HG03066 (cell line): ENCODE measurements around the gene CKLF.
A peak's percentile ranks its signal among the peaks of the same experiment; 100 is the strongest.
"Not testable (repeated sequence)": the region's sequence is repeated elsewhere in the genome, so short reads cannot be mapped to it uniquely, and the experiment has no call there.

Experiments
- ATAC-seq: cut with Tn5 transposase; IDR thresholded peaks from one replicate; pipeline ENCODE4 v1.9.1; 2021; ENCODE audit warnings: low read depth; ENCODE audit not compliant: unreplicated experiment

The CKLF gene

GRCh38 chr16:66552286-66553177, at the start of gene CKLF:
CKLF (plus strand) TSS chr16:66552576; CDS start chr16:66552716, 140 bp downstream.
- peak; percentile 59 for ATAC-seq

GRCh38 chr16:66503030-66503429, 49.3 kb upstream of the CKLF start:
- no peak for ATAC-seq

- no peak for ATAC-seq
Observed at GRCh38 chr16:66503612-66504011, 48.8 kb upstream of the CKLF start.

- ATAC-seq, result no peak
Observed at GRCh38 chr16:66507731-66508239, 44.6 kb upstream of the CKLF start.

GRCh38 chr16:66508248-66508913, 44.0 kb upstream of the CKLF start:
- ATAC-seq, result no peak

GRCh38 chr16:66508914-66509496, 43.4 kb upstream of the CKLF start:
- no peak for ATAC-seq

GRCh38 chr16:66509576-66509975, 42.8 kb upstream of the CKLF start:
- no peak for ATAC-seq

- no peak for ATAC-seq
Observed at GRCh38 chr16:66510298-66510697, 42.1 kb upstream of the CKLF start.

GRCh38 chr16:66510711-66511601, 41.4 kb upstream of the CKLF start:
- no peak for ATAC-seq

GRCh38 chr16:66511602-66512271, 40.6 kb upstream of the CKLF start:
- ATAC-seq, result no peak

- no peak for ATAC-seq
Observed at GRCh38 chr16:66512272-66513110, 39.9 kb upstream of the CKLF start.

- no peak for ATAC-seq
Observed at GRCh38 chr16:66513111-66513723, 39.2 kb upstream of the CKLF start.

- not testable (repeated sequence) for ATAC-seq
Observed at GRCh38 chr16:66514391-66514790, 38.0 kb upstream of the CKLF start.

GRCh38 chr16:66514980-66515595, 37.3 kb upstream of the CKLF start:
- not testable (repeated sequence) for ATAC-seq

GRCh38 chr16:66515596-66516508, 36.5 kb upstream of the CKLF start:
- no peak for ATAC-seq

GRCh38 chr16:66516509-66516807, 35.9 kb upstream of the CKLF start:
- peak; percentile 7 for ATAC-seq
